ENCODE results near the gene NCOA4.

NCOA4 gene

GRCh38 chr10:46014683-46015405, 15.6 kb downstream of the NCOA4 start:
- H3K27me3 ChIP-seq (ENCODE audit: control insufficient read depth, insufficient read depth, low read length), result no peaks in the 10 kb centered on the region
- H3K4me3 ChIP-seq (ENCODE audit: low read depth, low read length), result no peak overlapping the region
- H3K4me1 ChIP-seq, result peaks cover 9% of the 10 kb centered on the region
- no peak overlapping the region for H3K4me2 ChIP-seq (ENCODE audit: low read length)
- H3K9me3 ChIP-seq (ENCODE audit: control insufficient read depth, low read length), result no peaks in the 10 kb centered on the region
- H2AFZ ChIP-seq, result no peak overlapping the region
- H3K79me2 ChIP-seq, result peaks cover 29% of the 10 kb centered on the region
- no peak overlapping the region for H3K9ac ChIP-seq
- no peak for TF ChIP-seq CTCF (IDR thresholded peaks at IDR 0.05)
- H3K36me3 ChIP-seq (ENCODE audit: control insufficient read depth, insufficient read depth, low read length), result no peaks in the 10 kb centered on the region
- no peak overlapping the region for H3K27ac ChIP-seq

GRCh38 chr10:46014206-46014605, 16.2 kb downstream of the NCOA4 start:
- Histone ChIP-seq H3K79me2 (peaks cover 26% of the 10 kb centered on the region), H3K9ac (no peak overlapping the region), H3K4me3 (ENCODE audit: low read depth, low read length) (no peak overlapping the region), H3K27me3 (ENCODE audit: control insufficient read depth, insufficient read depth, low read length) (no peaks in the 10 kb centered on the region), H3K4me1 (peaks cover 3% of the 10 kb centered on the region), H3K9me3 (ENCODE audit: control insufficient read depth, low read length) (no peaks in the 10 kb centered on the region), H3K36me3 (ENCODE audit: control insufficient read depth, insufficient read depth, low read length) (no peaks in the 10 kb centered on the region), H3K4me2 (ENCODE audit: low read length) (no peak overlapping the region), H3K27ac (no peak overlapping the region), H2AFZ (no peak overlapping the region)
- TF ChIP-seq CTCF (IDR thresholded peaks at IDR 0.05), result no peak

DNA sequence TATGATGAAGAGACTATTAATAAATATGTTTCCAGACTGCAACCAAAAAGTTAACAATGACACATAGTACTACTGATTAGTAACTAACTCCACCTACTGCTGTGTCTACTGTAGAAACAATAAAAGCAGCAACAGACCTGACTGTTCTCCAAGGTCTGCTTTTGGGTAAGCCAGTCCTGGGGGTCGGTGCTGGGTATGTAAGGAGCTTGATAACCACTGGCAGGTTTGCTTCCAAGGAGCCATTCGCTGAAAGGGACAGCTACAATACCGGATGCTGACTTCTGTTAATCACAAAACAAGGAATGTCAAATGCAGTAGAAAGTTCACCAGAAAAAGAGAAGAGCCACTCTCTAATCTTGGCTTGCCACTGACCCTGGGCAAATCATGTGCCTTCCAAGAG, 17.7 kb downstream of the NCOA4 start:
- Histone ChIP-seq H3K4me2 (ENCODE audit: low read length) (no peak overlapping the region), H3K79me2 (peaks cover 18% of the 10 kb centered on the region), H2AFZ (no peak overlapping the region), H3K27me3 (ENCODE audit: control insufficient read depth, insufficient read depth, low read length) (no peaks in the 10 kb centered on the region), H3K4me3 (ENCODE audit: low read depth, low read length) (no peak overlapping the region), H3K9ac (no peak overlapping the region), H3K27ac (no peak overlapping the region), H3K4me1 (no peaks in the 10 kb centered on the region), H3K36me3 (ENCODE audit: control insufficient read depth, insufficient read depth, low read length) (no peaks in the 10 kb centered on the region), H3K9me3 (ENCODE audit: control insufficient read depth, low read length) (no peaks in the 10 kb centered on the region)
- TF ChIP-seq CTCF (IDR thresholded peaks at IDR 0.05), result no peak

DNA sequence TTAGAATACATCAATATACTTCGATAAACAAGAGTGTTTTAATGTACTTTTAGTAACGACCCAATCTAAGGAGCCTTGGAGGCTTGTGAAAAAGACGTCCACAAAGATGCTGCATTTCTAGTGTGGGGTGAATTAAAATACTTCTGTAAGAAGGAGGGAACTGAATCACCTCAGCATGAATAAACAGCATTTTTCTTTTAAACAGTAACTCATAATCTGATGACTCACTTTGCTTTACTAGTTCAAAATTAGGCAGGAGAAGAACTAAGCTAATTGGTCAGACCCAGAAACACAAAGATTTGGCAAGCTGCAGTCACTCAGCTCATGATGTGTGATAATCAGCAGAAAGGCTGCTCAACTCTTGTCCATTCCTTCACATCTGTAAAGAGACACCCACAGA, 24.2 kb downstream of the NCOA4 start:
- Histone ChIP-seq H3K9me3 (ENCODE audit: control insufficient read depth, low read length) (no peaks in the 10 kb centered on the region), H3K36me3 (ENCODE audit: control insufficient read depth, insufficient read depth, low read length) (no peaks in the 10 kb centered on the region), H3K27ac (no peak overlapping the region), H3K27me3 (ENCODE audit: control insufficient read depth, insufficient read depth, low read length) (no peaks in the 10 kb centered on the region), H3K79me2 (no peaks in the 10 kb centered on the region), H3K4me3 (ENCODE audit: low read depth, low read length) (no peak overlapping the region), H3K4me2 (ENCODE audit: low read length) (no peak overlapping the region), H3K4me1 (peaks cover 5% of the 10 kb centered on the region), H2AFZ (no peak overlapping the region), H3K9ac (no peak overlapping the region)
- no peak for TF ChIP-seq CTCF (IDR thresholded peaks at IDR 0.05)

DNA sequence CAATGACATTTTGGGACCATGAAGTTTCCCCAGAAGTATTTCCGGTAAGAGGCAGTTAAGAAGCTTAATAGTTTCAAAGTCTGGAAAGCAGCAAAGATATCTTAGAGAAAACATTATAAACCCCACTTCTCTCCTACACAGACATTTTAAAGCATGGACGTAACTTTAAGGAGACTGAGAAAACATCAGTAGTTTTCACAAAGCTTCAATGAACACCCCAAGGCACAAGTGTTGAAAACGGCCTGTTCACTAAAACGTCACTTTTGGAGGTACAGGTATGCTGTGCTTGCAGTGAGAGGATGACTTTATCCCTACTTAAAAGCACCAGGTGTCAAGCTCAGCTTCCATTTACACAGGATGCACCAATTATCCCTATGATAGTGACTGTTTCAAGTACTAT, 25.0 kb downstream of the NCOA4 start:
- no peak overlapping the region for H2AFZ ChIP-seq
- H3K27ac ChIP-seq, result no peak overlapping the region
- H3K4me3 ChIP-seq (ENCODE audit: low read depth, low read length), result no peak overlapping the region
- no peaks in the 10 kb centered on the region for H3K36me3 ChIP-seq (ENCODE audit: control insufficient read depth, insufficient read depth, low read length)
- peaks cover 5% of the 10 kb centered on the region for H3K4me1 ChIP-seq
- H3K4me2 ChIP-seq (ENCODE audit: low read length), result no peak overlapping the region
- peaks cover 2% of the 10 kb centered on the region for H3K79me2 ChIP-seq
- no peak for TF ChIP-seq CTCF (IDR thresholded peaks at IDR 0.05)
- H3K9ac ChIP-seq, result no peak overlapping the region
- no peaks in the 10 kb centered on the region for H3K27me3 ChIP-seq (ENCODE audit: control insufficient read depth, insufficient read depth, low read length)
- no peaks in the 10 kb centered on the region for H3K9me3 ChIP-seq (ENCODE audit: control insufficient read depth, low read length)
